Cardiac septum (tissue), 1 donor: ENCODE results near the gene JARID2. TPM values are rescaled to one million over a fixed set of nuclear protein-coding genes. Genes with fewer than 3 reads are reported as not detected.

Experiments
- DNase-seq: peaks from one replicate; pipeline ENCODE4 v3.0.0-alpha.2; 2020; ENCODE audit warnings: low spot score
- intact Hi-C: fragments of 100-400 bp; cut with DNase I; formaldehyde crosslinking; loops from one replicate; pipeline ENCODE4 v1.14.0; 2022
- total RNA-seq: library from RNA; stranded (reverse); fragmentation: NEBNext Ultra II Directional; extraction: Animal tissue kit (Norgen Biotek cat#: 25700); gene quantifications from one replicate; pipeline ENCODE4 v1.2.1, GENCODE V29; 2021
- donor health status: DM: no; HTN: no; CAD: no.

JARID2 gene
- total RNA-seq, 1 donor from 2014 or later = 4.5 TPM

DNA sequence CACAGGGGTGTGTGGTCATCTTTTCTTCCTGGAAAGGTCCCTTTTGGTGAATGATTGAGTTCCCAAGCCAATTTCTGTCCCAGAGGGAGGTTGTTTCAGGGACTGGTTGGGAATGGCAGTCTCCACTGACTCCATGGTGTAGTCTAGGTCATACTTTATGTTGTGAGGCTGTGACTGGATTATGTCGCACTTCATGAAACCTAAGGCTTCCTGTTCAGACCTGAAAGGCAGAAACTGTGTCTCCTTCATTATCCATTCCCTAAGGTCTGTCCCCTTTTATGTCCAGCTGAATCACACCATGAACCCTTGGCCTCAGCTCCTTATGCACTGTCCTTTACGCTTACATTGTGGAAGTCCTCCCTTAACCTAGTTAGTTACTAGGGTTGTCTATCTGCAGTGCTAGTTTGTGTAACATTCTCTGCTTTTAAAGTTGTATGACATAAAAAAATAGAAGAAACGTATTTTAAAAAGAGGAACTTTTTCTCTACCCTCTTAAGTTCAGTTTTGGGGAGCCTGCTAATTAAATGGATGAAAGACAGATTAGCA, 191.3 kb downstream of the JARID2 start:
- intact Hi-C loops = no loop called here
- DNase-seq = no peak

DNA sequence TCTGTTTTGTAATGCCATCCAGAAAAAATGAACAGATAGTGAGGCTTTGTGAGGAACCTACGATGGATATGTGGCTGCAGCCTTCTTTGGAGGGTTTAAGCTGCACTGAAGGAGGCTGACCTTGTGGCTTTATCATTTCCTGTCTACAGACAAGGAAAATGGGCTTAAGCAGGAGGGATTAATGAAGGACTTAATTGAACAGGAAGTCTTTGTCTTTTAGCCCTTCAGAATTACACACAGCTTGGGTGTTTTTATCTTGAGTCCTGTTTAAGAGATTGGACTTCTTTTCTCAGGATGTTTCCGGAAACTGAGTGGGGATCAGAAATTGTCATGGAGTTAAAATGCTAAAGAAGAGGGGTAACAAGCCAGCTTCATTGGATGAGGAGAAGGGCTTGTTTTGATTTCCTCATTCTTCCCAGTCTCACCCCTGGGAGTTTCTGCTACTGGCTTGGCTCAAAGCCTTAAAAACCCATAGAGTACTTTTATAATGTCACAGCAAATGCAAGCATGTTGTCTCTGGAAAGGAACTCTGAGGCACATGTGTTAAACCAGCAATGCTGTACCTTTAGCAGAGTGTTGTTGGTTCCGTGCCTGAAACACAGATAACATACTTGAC, 193.6 kb downstream of the JARID2 start:
- DNase-seq = no peak
- intact Hi-C loops = loop anchor here (5.0 to 10.0 kb wide), 2 partner anchors 53 to 125 kb away; no protein-coding TSS in a partner anchor

DNA sequence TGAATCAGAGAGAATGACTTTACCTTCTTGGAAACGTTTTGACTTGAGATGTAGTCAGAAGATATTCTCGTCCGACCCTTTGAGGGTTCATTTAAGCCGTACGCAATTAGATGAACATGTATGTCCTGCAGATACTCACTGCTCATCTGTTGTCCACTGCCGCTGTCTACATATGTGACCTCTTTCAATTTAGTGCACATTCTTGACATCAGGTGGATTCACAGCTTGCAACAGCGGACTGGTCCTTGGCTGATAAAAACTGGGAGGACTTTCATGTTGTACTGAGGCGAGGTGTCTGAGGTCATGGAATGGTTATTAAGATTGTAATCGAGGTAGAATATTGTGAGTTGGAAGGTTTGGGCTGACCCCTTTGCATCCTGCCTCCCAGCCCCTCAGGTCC, 194.2 kb downstream of the JARID2 start:
- DNase-seq = no peak
- intact Hi-C loops = loop anchor here (5.0 to 10.0 kb wide), 2 partner anchors 52 to 125 kb away; no protein-coding TSS in a partner anchor

DNA sequence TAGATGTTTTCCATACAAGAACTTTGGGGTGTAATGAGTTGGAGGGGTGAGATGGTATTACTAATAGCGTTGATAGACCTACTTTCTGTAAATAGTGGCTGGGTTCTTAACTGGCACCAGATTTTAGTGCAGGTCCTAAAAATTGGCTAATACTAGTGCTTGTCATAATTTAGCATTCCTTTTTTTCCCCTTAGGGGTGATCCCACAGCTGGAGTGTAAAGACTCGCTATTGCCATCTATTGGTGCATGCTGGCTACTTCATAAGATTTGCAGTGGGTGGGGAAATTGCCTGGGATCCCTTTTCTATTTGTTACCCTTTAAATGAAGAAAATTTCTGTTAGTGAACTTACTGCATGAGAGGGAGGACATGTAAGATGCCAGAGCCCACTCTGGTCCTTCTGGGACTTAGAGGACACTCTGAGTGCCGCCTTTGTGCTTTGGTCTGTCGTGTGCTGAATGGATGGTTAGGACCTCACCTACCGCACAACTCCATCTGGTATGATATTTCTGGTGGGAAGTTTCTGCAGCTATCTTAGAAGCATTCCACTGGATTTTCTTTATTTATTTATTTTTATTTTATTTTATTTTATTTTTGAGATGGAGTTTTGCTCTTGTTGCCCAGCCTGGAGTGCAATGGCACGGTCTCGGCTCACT, 195.5 kb downstream of the JARID2 start:
- DNase-seq = no peak
- intact Hi-C loops = loop anchor here (5.0 to 10.0 kb wide), 2 partner anchors 51 to 127 kb away; no protein-coding TSS in a partner anchor

DNA sequence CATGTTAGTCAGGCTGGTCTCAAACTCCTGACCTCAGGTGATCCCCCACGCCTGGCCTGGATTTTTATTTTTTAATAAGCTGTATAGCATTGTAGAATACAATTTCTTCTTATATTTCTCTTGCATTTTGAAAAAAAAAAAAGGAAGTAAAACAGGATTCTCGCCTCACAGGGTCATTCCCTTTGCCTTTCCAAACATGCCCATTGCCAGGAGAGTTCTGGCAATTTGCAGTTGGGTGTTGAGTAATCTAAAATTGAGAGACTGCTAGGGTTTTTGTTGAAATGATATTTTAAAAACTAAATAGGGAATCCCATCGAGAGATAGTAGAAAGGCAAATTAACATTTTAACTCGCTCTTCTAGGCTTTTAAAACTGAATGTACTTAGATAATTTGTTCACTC, 196.1 kb downstream of the JARID2 start:
- no peak for DNase-seq
- intact Hi-C loops = loop anchor here (5.0 to 10.0 kb wide), 2 partner anchors 50 to 127 kb away; no protein-coding TSS in a partner anchor

DNA sequence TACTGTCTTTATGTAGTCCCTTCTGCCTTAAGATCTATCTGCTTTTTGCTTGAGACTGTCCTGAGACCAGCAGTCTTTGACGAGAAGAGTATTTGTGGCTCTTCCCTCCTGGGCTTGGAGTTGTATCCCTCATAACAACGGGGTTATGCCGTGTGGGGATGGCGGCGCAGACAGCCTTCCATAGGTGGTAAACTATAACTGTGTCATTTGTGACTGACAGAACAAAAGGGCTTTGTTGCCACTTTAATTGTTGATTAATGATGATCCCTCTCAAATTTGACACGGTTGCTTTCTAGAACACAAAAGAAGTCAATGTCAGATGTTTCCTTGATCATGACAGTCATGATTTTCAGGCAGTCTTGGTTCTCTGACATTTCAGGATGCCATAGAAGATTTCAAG, 196.6 kb downstream of the JARID2 start:
- intact Hi-C loops = loop anchor here (5.0 to 10.0 kb wide), 2 partner anchors 50 to 128 kb away; no protein-coding TSS in a partner anchor
- no peak for DNase-seq

DNA sequence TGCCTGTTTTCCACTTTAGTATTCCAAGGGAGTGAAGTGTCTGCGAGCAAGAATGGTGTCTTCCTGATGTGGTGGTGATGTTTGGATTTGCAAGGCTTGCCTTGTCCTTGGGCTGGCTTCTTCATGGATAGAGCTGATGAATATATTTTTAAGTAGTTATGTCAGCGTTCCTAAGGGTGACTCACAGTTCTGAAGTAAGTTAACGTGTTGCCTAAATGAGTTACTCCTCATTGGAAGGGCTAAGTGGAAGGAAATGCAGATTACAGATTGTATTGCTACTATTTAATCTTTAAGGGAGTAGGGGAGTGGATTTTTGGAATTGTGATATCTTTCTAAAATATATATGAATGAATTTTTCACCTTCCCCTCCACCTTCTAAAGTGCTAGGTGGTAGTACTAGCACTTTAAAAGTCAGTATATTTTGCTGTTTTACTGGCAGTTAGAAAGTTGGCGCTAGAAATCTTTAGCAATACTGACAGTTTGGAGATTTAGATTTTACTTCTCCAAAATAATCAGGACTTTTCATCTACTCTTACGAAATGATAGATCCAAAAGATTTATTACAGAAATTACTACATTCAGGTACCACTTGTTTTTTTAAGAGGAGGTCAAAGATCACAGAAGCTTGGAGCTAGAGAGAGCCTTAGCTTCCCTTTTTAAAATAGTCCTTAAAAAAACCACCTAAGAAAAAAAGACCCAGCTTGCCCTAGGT, 197.4 kb downstream of the JARID2 start:
- intact Hi-C loops = loop anchor here (5.0 to 10.0 kb wide), 2 partner anchors 49 to 128 kb away; no protein-coding TSS in a partner anchor
- no peak for DNase-seq

DNA sequence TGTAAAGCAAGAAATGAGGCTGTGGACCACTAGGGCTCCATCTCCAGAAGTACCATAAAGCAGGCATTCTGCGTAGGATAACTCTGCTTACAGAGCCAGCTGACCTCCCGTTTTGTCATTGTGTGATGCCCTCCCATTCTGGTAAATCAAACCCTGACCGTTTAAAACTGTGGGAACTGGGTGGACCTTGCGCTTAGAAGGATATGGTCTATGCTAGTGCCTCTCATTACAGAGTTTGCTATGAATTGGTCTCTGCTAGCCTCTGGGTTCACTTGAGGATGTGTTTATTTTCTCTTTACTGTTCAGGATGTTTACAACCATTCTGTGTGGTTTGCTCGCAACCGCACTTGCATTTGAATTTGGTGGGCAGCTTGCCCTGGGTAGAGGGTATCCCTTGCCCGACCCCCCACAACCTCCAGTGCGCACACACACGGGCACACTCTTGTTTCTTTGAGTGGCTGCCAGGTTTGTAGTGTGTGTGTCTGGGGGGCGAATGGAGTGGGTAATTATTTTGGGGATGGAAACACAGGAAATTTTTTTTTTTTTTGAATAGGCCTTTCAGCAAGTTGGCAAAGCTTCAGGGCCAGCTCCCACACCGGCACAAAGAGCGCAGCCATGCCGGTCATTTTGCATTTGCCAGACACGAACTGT, 198.3 kb downstream of the JARID2 start:
- no peak for DNase-seq
- intact Hi-C loops = loop anchor here (5.0 to 10.0 kb wide), 2 partner anchors 48 to 129 kb away; no protein-coding TSS in a partner anchor

DNA sequence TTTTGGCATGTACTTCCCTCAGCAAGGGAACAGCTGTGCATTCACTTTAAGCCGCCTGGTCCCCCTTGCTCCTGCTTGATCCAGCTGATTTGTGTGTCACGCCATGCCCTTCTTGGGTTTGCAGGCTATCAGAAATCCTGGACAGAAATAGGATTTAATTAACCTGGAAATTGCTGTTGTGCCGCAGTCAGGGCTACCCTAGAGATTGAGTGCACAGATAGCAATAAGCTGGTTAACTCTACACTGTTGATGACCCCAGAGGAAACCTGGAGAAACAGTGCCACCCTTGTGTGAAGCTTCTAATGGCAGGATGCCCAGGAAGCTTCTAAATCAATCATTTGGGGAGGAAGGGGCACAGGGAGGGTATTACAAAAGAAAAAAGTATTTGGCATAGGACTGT, 199.0 kb downstream of the JARID2 start:
- intact Hi-C loops = loop anchor here (5.0 to 10.0 kb wide), 2 partner anchors 47 to 130 kb away; no protein-coding TSS in a partner anchor
- no peak for DNase-seq

DNA sequence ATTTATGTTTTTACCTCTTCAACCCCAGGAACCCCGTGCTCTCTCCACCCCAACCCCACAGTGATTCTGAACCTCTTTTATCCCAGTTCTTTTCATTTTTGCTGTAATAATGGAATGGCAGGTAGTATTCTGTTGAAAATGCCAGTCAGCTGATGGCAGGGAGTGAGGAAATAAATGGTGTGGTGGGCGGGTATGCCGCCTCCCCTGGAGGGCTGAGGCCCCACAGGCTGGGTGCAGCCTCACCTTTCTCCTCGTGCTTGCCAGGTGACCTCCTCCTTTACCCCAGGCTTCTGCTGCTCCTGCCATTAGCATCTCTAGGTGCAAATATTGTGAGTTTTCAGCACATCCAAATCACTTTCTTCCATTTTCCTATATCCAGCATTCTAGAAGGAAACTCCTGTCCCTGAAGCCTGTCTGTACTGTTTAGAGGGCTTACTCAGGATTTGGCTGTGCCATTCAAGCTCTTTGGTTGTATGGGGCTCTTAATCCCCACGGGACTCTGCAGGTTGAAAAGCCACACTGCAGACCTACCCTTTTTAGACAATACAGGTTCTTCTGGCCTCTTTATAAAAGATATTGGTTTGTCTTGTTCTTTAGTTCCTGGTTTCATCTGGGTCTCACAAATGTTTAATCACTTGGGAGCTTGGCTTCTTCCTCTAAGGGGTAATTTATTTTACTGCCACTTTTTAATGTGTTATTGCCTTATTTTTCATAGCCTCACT, 201.8 kb downstream of the JARID2 start:
- DNase-seq = no peak
- intact Hi-C loops = loop anchor here (10.0 kb wide), 1 partner anchor 133 kb away; no protein-coding TSS in a partner anchor

DNA sequence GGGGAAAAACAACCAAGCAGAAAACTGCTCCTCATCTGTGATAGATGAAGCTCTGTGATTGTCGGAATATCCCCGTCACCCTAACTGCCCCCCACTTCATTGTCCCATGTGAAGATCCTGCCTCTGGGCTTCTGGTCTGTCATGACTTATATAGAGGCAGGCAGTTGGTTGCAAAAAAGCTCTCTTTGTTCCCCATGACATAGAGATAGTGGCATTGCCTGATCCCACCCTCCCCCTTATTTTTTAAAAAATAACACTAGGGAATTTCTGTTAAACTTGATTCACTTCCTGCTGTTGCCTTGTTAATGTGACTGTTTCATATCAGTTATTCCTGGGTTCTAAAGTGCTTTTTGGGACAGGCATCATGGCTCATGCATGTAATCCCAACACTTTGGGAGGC, 203.1 kb downstream of the JARID2 start:
- DNase-seq = no peak
- intact Hi-C loops = loop anchor here (10.0 kb wide), 1 partner anchor 134 kb away; no protein-coding TSS in a partner anchor

DNA sequence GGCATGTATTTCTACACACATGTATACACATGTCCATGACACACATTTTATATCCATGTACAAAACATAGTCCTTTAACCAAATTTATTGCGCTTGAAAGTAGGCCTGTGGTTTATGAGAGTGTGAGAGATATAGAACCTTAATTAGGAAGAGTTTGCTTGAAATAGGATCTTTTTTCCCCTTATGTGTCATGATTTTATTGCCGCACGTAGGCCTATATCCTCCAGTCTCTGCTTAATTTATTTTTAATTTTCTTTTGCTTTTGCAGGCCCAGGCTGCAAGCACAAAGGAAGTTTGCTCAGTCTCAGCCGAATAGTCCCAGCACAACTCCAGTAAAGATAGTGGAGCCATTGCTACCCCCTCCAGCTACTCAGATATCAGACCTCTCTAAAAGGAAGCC, 205.9 kb downstream of the JARID2 start:
- DNase-seq = no peak
- intact Hi-C loops = no loop called here

DNA sequence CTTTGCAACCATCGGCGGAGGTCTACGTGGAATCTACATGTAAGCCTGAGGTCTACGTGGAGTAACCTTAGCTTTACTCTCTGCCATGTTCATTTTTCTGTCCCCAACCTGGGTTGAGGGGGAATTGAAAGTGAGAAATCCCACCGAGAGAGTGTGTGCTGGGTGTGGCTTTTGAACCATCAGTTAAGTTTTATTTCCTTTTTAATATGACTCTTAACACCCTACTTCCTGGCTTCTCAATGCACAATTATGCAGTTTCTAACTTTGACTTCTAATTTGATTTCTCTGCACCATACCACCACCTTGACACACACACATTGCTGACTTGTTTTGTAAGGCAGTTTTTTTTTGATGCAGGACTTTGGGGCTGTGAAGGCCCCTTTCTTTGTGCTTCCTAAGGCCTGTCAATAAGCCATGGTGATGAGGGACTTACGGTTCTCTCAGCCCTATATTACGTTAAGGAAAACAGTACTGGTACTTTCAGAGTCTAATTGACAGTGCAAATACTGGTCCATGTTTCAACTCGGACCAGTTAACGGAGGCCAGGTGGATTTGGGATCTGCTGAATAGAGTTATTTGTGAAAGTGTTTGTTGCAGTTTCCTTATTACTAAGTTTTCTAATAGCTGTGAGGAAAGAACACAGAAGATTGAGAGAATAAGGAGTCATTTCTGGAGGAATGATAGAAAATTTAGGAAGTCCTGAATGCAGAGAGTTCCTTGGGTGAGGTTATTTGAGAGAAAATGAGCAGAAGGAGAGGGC, 206.5 kb downstream of the JARID2 start:
- intact Hi-C loops = no loop called here

DNA sequence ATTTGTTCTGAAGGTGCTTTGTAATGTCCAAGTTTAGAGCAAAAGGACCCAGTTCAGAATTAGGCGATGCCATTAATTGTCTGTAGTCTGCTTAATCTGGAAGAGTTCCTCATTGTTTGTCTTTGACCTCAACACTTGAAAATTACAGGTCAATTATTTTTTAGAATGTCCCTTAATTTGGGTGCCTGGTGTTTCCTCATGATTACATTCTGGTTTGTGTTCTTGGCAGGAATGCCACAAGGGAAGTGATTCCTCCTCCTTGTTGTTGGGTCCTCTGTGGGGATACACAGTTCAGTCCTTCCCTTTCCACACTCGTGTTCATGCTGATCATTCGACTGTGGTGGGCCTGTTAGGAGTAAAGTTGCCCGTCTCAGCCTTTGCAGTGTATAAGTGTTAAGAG, 207.3 kb downstream of the JARID2 start:
- no peak for DNase-seq
- intact Hi-C loops = no loop called here

More for the DNA sequence above, 206.5 kb downstream of the JARID2 start:
- no peak for DNase-seq

DNA sequence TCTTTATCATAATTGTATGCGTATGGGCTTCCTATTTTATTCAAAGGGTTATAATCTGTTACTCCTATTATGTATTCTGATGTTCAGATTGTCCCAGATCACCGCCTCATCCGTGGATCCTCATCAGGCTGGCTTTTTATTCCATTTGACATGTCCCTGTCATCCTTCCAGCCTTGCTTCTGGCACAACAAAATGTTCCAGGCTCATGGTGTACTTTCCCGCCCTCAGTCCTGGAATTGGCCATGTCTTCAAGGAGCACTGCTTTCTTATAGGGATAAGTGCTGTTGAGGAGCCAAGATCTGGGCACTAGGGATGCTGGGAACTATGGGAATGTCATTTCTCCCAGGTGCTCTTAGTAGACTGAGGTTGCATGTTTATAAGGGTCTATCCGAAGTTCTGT, 207.8 kb downstream of the JARID2 start:
- no peak for DNase-seq
- intact Hi-C loops = no loop called here

DNA sequence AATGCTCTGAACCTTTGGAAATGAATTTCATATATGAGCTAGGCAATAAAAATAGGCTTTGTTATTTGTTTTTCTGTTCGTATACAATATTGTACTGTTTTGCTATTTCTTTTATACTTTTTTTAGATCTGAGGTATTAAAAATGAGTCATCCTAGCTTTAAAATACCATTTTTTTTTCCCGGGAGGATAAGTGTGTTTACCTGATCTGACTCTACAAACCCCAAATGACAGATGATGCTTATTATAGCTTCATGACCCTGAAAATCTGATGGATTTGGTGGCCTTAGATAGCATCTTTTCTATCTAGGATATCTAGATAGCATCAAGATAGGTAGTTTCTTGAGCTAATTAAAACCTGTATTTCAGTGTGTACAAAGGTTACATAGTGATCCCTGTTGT, 210.6 kb downstream of the JARID2 start:
- no peak for DNase-seq
- intact Hi-C loops = no loop called here

DNA sequence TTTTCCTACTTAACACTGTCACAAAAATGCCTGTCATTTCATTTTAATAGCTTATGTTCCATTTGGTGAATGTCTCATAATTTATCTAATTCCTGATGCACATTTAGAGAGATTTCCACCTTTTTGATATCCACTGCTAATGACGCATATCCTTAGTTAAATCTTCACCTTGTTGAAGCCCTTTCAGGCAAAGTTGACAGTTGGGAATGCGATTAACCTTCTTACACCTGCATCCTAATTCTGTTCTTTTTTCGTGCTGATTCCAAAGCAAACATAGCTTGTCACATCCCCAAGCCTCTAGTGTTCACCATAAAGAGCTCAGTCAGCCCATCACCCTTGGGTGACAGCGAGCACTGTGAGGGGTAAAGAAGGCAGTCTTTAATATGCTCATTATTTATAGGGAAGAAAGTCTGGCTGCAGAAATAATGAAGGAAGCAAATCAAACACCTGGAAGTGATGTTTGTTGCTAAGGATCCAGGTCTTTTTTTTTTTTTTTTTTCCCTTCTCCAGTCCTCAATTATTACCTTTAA, 211.3 kb downstream of the JARID2 start:
- intact Hi-C loops = no loop called here
- no peak for DNase-seq

DNA sequence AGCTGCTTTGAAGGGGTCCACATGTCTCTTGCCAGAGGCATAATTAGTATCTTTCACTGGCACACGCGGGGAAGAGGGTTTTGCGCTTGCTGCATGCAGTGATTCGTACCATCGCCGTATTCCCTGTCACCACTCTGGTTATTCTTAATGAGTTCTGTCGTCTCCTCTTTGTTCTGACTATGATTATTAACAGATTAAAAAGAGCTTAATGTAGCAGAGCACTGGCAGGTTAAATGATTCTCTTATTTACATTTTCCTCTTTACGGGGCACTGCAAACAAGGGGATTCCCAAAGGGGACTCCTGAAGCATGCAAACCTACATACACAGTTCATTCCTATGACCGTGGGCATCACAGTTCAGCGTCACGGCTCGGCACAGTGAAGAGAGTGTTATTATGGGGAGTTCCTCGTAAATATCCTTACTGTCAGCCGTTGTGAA, 212.2 kb downstream of the JARID2 start:
- intact Hi-C loops = no loop called here
- no peak for DNase-seq
